Astrocyte (in vitro differentiated cells and primary cell): ENCODE measurements around the gene ZFPM1. TPM values are rescaled to one million over a fixed set of nuclear protein-coding genes. Genes with fewer than 3 reads are reported as not detected.

Experiments
- DNase-seq: peaks from one replicate; pipeline ENCODE4 v3.0.0-alpha.2; 2010; ENCODE audit warnings: low read depth
- FAIRE-seq: peaks from 2 replicates; lab custom pipeline; 2011; peaks lifted over from hg19 to GRCh38; lab: Jason Lieb, UNC
- H2AFZ ChIP-seq: 2 replicates; pipeline ENCODE4 v1.6.0; 2012; ENCODE audit warnings: low read depth, low read length, inconsistent platforms
- H3K27ac ChIP-seq: 2 replicates; pipeline ENCODE4 v1.5.1; 2011; ENCODE audit warnings: low read depth, low read length, inconsistent platforms
- H3K27me3 ChIP-seq: 2 replicates; pipeline ENCODE4 v1.6.0; 2011; ENCODE audit warnings: low read length, inconsistent platforms; ENCODE audit not compliant: insufficient read depth
- H3K36me3 ChIP-seq: 2 replicates; pipeline ENCODE4 v1.5.1; 2011; ENCODE audit warnings: low read length, inconsistent platforms; ENCODE audit not compliant: insufficient read depth
- H3K4me1 ChIP-seq: 2 replicates; pipeline ENCODE4 v1.5.1; 2011; ENCODE audit warnings: low read length, inconsistent platforms; ENCODE audit not compliant: insufficient read depth
- H3K4me2 ChIP-seq: 2 replicates; pipeline ENCODE4 v1.6.0; 2012; ENCODE audit warnings: low read length, inconsistent platforms
- H3K4me3 ChIP-seq: 2 replicates; pipeline ENCODE4 v1.5.1; 2011; ENCODE audit warnings: low read depth, mild to moderate bottlenecking, low read length, inconsistent platforms; ENCODE audit not compliant: insufficient read depth
- H3K79me2 ChIP-seq: 2 replicates; pipeline ENCODE4 v1.6.0; 2012; ENCODE audit warnings: mild to moderate bottlenecking, low read length, inconsistent platforms; ENCODE audit not compliant: insufficient read depth
- H3K9ac ChIP-seq: 2 replicates; pipeline ENCODE4 v1.6.0; 2012; ENCODE audit warnings: mild to moderate bottlenecking, low read length, inconsistent platforms
- H3K9me3 ChIP-seq: 2 replicates; pipeline ENCODE4 v1.5.1; 2012; ENCODE audit warnings: low read depth, mild to moderate bottlenecking, low read length, inconsistent platforms; ENCODE audit not compliant: insufficient read depth
- H4K20me1 ChIP-seq: 2 replicates; pipeline ENCODE4 v1.6.0; 2012; ENCODE audit warnings: low read length, inconsistent platforms; ENCODE audit not compliant: insufficient read depth
- H3K27ac Mint-ChIP-seq: one replicate; pipeline ENCODE4 v1.8.0; 2021; ENCODE audit warnings: mild to moderate bottlenecking, mixed read lengths; ENCODE audit not compliant: unreplicated experiment
- H3K27me3 Mint-ChIP-seq: one replicate; pipeline ENCODE4 v1.8.0; 2021; ENCODE audit warnings: low read depth, mixed read lengths; ENCODE audit not compliant: unreplicated experiment
- H3K36me3 Mint-ChIP-seq: one replicate; pipeline ENCODE4 v1.8.0; 2021; ENCODE audit warnings: low read depth, mixed read lengths; ENCODE audit not compliant: unreplicated experiment
- H3K4me1 Mint-ChIP-seq: one replicate; pipeline ENCODE4 v1.8.0; 2021; ENCODE audit warnings: low read depth, mixed read lengths; ENCODE audit not compliant: unreplicated experiment
- H3K4me3 Mint-ChIP-seq: one replicate; pipeline ENCODE4 v1.8.0; 2021; ENCODE audit warnings: mild to moderate bottlenecking, moderate library complexity, mixed read lengths; ENCODE audit not compliant: unreplicated experiment
- H3K9me3 Mint-ChIP-seq: one replicate; pipeline ENCODE4 v1.8.0; 2021; ENCODE audit warnings: mild to moderate bottlenecking, mixed read lengths; ENCODE audit not compliant: unreplicated experiment
- CTCF ChIP-seq: IDR thresholded peaks from 2 replicates; pipeline ENCODE4 v1.5.1; 2011; ENCODE audit warnings: low read depth, mild to moderate bottlenecking, inconsistent platforms, low read length, moderate library complexity; ENCODE audit not compliant: insufficient read depth
- EZH2 ChIP-seq: IDR thresholded peaks from 2 replicates; pipeline ENCODE4 v1.6.1; 2012; ENCODE audit warnings: mild to moderate bottlenecking, low read length, inconsistent platforms; ENCODE audit not compliant: insufficient read depth
- total RNA-seq: library from RNA; stranded (reverse); gene quantifications from 2 replicates; pipeline ENCODE4 v1.2.1, GENCODE V29; 2021

Gene ZFPM1
- total RNA-seq, 1 donor from 2014 or later: 8.6 TPM

- Mint-ChIP-seq H3K9me3 (peaks cover 2% of the 10 kb centered on the region), H3K4me3 (no peak overlapping the region), H3K27me3 (peaks cover 2% of the 10 kb centered on the region), H3K36me3 (peaks cover 11% of the 10 kb centered on the region), H3K27ac (no peak overlapping the region), H3K4me1 (no peaks in the 10 kb centered on the region)
- no peaks in the 10 kb centered on the region for H3K9me3 ChIP-seq
- DNase-seq: no peak
- H3K9ac ChIP-seq: no peak overlapping the region
- no peak for FAIRE-seq
- peaks cover 3% of the 10 kb centered on the region for H3K79me2 ChIP-seq
- no peaks in the 10 kb centered on the region for H3K27me3 ChIP-seq
- H4K20me1 ChIP-seq: peaks cover 91% of the 10 kb centered on the region
- no peak overlapping the region for H3K4me3 ChIP-seq
- TF ChIP-seq EZH2 (no peak), CTCF (no peak)
- H3K36me3 ChIP-seq: no peaks in the 10 kb centered on the region
- H3K4me2 ChIP-seq: no peak overlapping the region
- no peak overlapping the region for H2AFZ ChIP-seq
- no peaks in the 10 kb centered on the region for H3K4me1 ChIP-seq
- H3K27ac ChIP-seq: no peak overlapping the region
Observed at GRCh38 chr16:88417684-88418476, 35.2 kb upstream of the ZFPM1 start.

- TF ChIP-seq EZH2 (no peak), CTCF (no peak)
- Mint-ChIP-seq H3K4me1 (no peaks in the 10 kb centered on the region), H3K9me3 (peaks cover 3% of the 10 kb centered on the region), H3K27me3 (peaks cover 2% of the 10 kb centered on the region), H3K36me3 (peaks cover 11% of the 10 kb centered on the region), H3K27ac (no peak overlapping the region), H3K4me3 (no peak overlapping the region)
- no peaks in the 10 kb centered on the region for H3K36me3 ChIP-seq
- H3K27me3 ChIP-seq: no peaks in the 10 kb centered on the region
- no peak for FAIRE-seq
- H2AFZ ChIP-seq: no peak overlapping the region
- no peaks in the 10 kb centered on the region for H3K9me3 ChIP-seq
- H3K27ac ChIP-seq: no peak overlapping the region
- no peaks in the 10 kb centered on the region for H3K4me1 ChIP-seq
- peaks cover 2% of the 10 kb centered on the region for H3K79me2 ChIP-seq
- no peak overlapping the region for H3K4me2 ChIP-seq
- no peak overlapping the region for H3K9ac ChIP-seq
- H3K4me3 ChIP-seq: no peak overlapping the region
- H4K20me1 ChIP-seq: peaks cover 91% of the 10 kb centered on the region
- DNase-seq: no peak
Observed at GRCh38 chr16:88418869-88419268, 34.2 kb upstream of the ZFPM1 start.

GRCh38 chr16:88419790-88420189 is 33.3 kb upstream of the ZFPM1 start:
- H3K27ac Mint-ChIP-seq: no peak overlapping the region
- no peaks in the 10 kb centered on the region for H3K36me3 ChIP-seq

More at GRCh38 chr16:88419790-88420189, 33.3 kb upstream of the ZFPM1 start:
- H2AFZ ChIP-seq: no peak overlapping the region
- Mint-ChIP-seq H3K4me1 (no peaks in the 10 kb centered on the region), H3K27me3 (peaks cover 2% of the 10 kb centered on the region), H3K9me3 (peaks cover 4% of the 10 kb centered on the region), H3K36me3 (peaks cover 11% of the 10 kb centered on the region), H3K4me3 (no peak overlapping the region)
- TF ChIP-seq CTCF (no peak), EZH2 (no peak)
- no peak overlapping the region for H3K27ac ChIP-seq
- no peak overlapping the region for H3K4me3 ChIP-seq
- H3K79me2 ChIP-seq: peaks cover 2% of the 10 kb centered on the region
- no peak for DNase-seq
- H3K4me2 ChIP-seq: no peak overlapping the region
- no peaks in the 10 kb centered on the region for H3K4me1 ChIP-seq
- no peaks in the 10 kb centered on the region for H3K9me3 ChIP-seq
- no peak overlapping the region for H3K9ac ChIP-seq
- peaks cover 90% of the 10 kb centered on the region for H4K20me1 ChIP-seq
- no peaks in the 10 kb centered on the region for H3K27me3 ChIP-seq
- FAIRE-seq: no peak
